HEK293 (cell line): ENCODE measurements around the gene PDZD8.

Source experiments
- HOXC10 ChIP-seq: sonication (generic); formaldehyde crosslinking; IDR thresholded peaks from 2 replicates; pipeline ENCODE4 v1.8.1; 2023; ENCODE audit warnings: mild to moderate bottlenecking, missing genetic modification reagents
- ZBTB1 ChIP-seq: fragments of 450-650 bp; formaldehyde crosslinking; IDR thresholded peaks from 2 replicates; pipeline ENCODE4 v1.5.1; 2016; ENCODE audit warnings: missing biosample characterization, missing genetic modification characterization
- ZNF274 ChIP-seq, 2 experiments: fragments of 200-500 bp in 1 of 2; fragments of 450-650 bp in 1 of 2; sonication (Bioruptor generic) in 1 of 2; formaldehyde crosslinking in 1 of 2; IDR thresholded peaks; 2 replicates each; pipeline versions ENCODE4 v1.5.1 to v1.6.1; 2014 to 2016; ENCODE audit warnings: borderline replicate concordance in 1 of 2, inconsistent platforms in 1 of 2, low read length in 1 of 2, missing biosample characterization in 1 of 2, missing genetic modification characterization in 1 of 2
- TF ChIP-seq, protein P1 (sequence below): fragments of 450-650 bp; formaldehyde crosslinking; IDR thresholded peaks from 2 replicates; pipeline ENCODE4 v1.5.1; 2017; ENCODE audit warnings: missing biosample characterization, missing genetic modification characterization
- TF ChIP-seq, protein P2 (sequence below): fragments of 450-650 bp; formaldehyde crosslinking; IDR thresholded peaks from 2 replicates; pipeline ENCODE4 v1.5.1; 2016; ENCODE audit warnings: missing biosample characterization, missing genetic modification characterization
- TF ChIP-seq, protein P3 (sequence below): fragments of 450-650 bp; formaldehyde crosslinking; IDR thresholded peaks from 2 replicates; pipeline ENCODE4 v1.5.1; 2016; ENCODE audit warnings: missing biosample characterization, missing genetic modification characterization

DNA sequence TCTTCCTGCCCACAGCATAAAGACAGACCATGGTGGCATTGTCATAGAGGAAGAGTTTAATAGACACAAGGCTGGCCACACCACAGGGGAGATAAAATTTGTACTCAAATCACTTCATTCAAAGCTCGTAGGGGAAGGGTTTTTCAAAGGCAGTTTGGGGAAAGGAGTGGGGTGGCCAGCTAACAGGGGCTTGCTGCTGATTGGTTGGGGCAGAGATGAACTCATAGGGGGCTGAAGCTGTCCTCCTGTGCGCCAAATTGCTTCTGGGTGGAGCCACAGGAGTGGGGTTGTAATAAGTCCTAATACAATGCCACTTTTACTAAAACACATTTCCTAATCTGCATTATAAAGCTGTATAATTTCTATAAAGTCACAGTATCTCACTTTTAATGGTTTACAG lies 22.5 kb downstream of the PDZD8 start:
- TF ChIP-seq HOXC10 (CRISPR knock-in tag) (no peak), ZNF274 (IDR thresholded peaks at IDR 0.05; ENCODE audit: low read length) (no peak), ZNF274 (tag by site-specific recombination; IDR thresholded peaks at IDR 0.05; ENCODE audit: borderline replicate concordance) (no peak), ZBTB1 (no peak)
- TF ChIP-seq, protein P1, sequence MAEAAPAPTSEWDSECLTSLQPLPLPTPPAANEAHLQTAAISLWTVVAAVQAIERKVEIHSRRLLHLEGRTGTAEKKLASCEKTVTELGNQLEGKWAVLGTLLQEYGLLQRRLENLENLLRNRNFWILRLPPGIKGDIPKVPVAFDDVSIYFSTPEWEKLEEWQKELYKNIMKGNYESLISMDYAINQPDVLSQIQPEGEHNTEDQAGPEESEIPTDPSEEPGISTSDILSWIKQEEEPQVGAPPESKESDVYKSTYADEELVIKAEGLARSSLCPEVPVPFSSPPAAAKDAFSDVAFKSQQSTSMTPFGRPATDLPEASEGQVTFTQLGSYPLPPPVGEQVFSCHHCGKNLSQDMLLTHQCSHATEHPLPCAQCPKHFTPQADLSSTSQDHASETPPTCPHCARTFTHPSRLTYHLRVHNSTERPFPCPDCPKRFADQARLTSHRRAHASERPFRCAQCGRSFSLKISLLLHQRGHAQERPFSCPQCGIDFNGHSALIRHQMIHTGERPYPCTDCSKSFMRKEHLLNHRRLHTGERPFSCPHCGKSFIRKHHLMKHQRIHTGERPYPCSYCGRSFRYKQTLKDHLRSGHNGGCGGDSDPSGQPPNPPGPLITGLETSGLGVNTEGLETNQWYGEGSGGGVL (tag by site-specific recombination), result no peak
- TF ChIP-seq, protein P2, sequence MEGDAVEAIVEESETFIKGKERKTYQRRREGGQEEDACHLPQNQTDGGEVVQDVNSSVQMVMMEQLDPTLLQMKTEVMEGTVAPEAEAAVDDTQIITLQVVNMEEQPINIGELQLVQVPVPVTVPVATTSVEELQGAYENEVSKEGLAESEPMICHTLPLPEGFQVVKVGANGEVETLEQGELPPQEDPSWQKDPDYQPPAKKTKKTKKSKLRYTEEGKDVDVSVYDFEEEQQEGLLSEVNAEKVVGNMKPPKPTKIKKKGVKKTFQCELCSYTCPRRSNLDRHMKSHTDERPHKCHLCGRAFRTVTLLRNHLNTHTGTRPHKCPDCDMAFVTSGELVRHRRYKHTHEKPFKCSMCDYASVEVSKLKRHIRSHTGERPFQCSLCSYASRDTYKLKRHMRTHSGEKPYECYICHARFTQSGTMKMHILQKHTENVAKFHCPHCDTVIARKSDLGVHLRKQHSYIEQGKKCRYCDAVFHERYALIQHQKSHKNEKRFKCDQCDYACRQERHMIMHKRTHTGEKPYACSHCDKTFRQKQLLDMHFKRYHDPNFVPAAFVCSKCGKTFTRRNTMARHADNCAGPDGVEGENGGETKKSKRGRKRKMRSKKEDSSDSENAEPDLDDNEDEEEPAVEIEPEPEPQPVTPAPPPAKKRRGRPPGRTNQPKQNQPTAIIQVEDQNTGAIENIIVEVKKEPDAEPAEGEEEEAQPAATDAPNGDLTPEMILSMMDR (tag by site-specific recombination), result no peak
- TF ChIP-seq, protein P3, sequence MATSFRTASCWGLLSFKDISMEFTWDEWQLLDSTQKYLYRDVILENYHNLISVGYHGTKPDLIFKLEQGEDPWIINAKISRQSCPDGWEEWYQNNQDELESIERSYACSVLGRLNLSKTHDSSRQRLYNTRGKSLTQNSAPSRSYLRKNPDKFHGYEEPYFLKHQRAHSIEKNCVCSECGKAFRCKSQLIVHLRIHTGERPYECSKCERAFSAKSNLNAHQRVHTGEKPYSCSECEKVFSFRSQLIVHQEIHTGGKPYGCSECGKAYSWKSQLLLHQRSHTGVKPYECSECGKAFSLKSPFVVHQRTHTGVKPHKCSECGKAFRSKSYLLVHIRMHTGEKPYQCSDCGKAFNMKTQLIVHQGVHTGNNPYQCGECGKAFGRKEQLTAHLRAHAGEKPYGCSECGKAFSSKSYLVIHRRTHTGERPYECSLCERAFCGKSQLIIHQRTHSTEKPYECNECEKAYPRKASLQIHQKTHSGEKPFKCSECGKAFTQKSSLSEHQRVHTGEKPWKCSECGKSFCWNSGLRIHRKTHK (tag by site-specific recombination), result no peak
